ENCODE measurements around the gene PTX3.

Gene PTX3

GRCh38 chr3:157427901-157428300 lies 8.7 kb upstream of the PTX3 start:
- FAIRE-seq, result no peak

- FAIRE-seq, result no peak
Measured at GRCh38 chr3:157428853-157429252, 7.8 kb upstream of the PTX3 start.

GRCh38 chr3:157429708-157430107 lies 6.9 kb upstream of the PTX3 start:
- no peak for FAIRE-seq

GRCh38 chr3:157438194-157438730 lies 1.6 kb downstream of the PTX3 start:
- no peak for FAIRE-seq

GRCh38 chr3:157441102-157441624 lies 4.5 kb downstream of the PTX3 start:
- no peak for FAIRE-seq

GRCh38 chr3:157442729-157443128 lies 6.1 kb downstream of the PTX3 start:
- FAIRE-seq, result no peak

- no peak for FAIRE-seq
Measured at GRCh38 chr3:157443905-157444796, 7.5 kb downstream of the PTX3 start.

- FAIRE-seq, result no peak
Measured at GRCh38 chr3:157444797-157445184, 8.1 kb downstream of the PTX3 start.

- no peak for FAIRE-seq
Measured at GRCh38 chr3:157445857-157446256, 9.2 kb downstream of the PTX3 start.

- FAIRE-seq, result peak; percentile 13
Measured at GRCh38 chr3:157447026-157447694, 10.5 kb downstream of the PTX3 start.

GRCh38 chr3:157452097-157452496 lies 15.4 kb downstream of the PTX3 start:
- FAIRE-seq, result no peak

GRCh38 chr3:157453824-157454223 lies 17.2 kb downstream of the PTX3 start:
- no peak for FAIRE-seq

GRCh38 chr3:157459706-157460105 lies 23.1 kb downstream of the PTX3 start:
- no peak for FAIRE-seq

- FAIRE-seq, result no peak
Measured at GRCh38 chr3:157460253-157460652, 23.6 kb downstream of the PTX3 start.

- FAIRE-seq, result no peak
Measured at GRCh38 chr3:157463816-157464215, 27.2 kb downstream of the PTX3 start.

GRCh38 chr3:157464321-157464720 lies 27.7 kb downstream of the PTX3 start:
- FAIRE-seq, result no peak

- FAIRE-seq, result no peak
Measured at GRCh38 chr3:157465741-157466140, 29.1 kb downstream of the PTX3 start.

- FAIRE-seq, result no peak
Measured at GRCh38 chr3:157467200-157467599, 30.6 kb downstream of the PTX3 start.

GRCh38 chr3:157469561-157470294 lies 33.1 kb downstream of the PTX3 start:
- FAIRE-seq, result no peak

- no peak for FAIRE-seq
Measured at GRCh38 chr3:157471064-157471463, 34.4 kb downstream of the PTX3 start.

- no peak for FAIRE-seq
Measured at GRCh38 chr3:157472648-157473047, 36.0 kb downstream of the PTX3 start.

GRCh38 chr3:157475921-157476414 lies 39.3 kb downstream of the PTX3 start:
- no peak for FAIRE-seq

GRCh38 chr3:157477441-157477840 lies 40.8 kb downstream of the PTX3 start:
- no peak for FAIRE-seq
